ENCODE measurements around the gene ZNF709.
"Not testable (repeated sequence)": the region's sequence is repeated elsewhere in the genome, so short reads cannot be mapped to it uniquely, and the experiment has no call there.

GRCh38 chr19:12467651-12468050 is 17.0 kb downstream of the ZNF709 start:
- TF ChIP-seq CTCF (IDR thresholded peaks at IDR 0.05; ENCODE audit: insufficient read depth, low read depth, low read length); EZH2 (IDR thresholded peaks at IDR 0.05; ENCODE audit: insufficient read depth, low read length): not testable (repeated sequence)

Measured in astrocyte (in vitro differentiated cells and primary cell).